GM12878 (cell line): ENCODE results near the gene AMMECR1. TPM values are rescaled to one million over a fixed set of nuclear protein-coding genes. Genes with fewer than 3 reads are reported as not detected.

Experiments
- ATAC-seq: fragments of 200-7000 bp; cut with Tn5 transposase; 3 replicates; pipeline ENCODE4 v1.9.1; 2020; ENCODE audit warnings: mild to moderate bottlenecking, moderate library complexity
- BruUV-seq: library from RNA; stranded (reverse); fragments of 400-500 nt; replicated peaks from 2 replicates; lab custom pipeline; 2021; lab: Mats Ljungman, UMichigan
- CTCF ChIA-PET: fragments of 300-600 bp; sonication (Branson Sonifier 250); formaldehyde crosslinking; extraction: SDS; loops from one replicate; lab custom pipeline; 2021; ENCODE audit warnings: inconsistent platforms; lab: Yijun Ruan, JAX
- POLR2A ChIA-PET: fragments of 350-600 bp; formaldehyde crosslinking; extraction: SDS; loops from one replicate; lab custom pipeline; 2021; ENCODE audit warnings: inconsistent platforms; lab: Charles Lee
- RAD21 ChIA-PET: fragments of 300-600 bp; sonication (Branson Sonifier 250); formaldehyde crosslinking; loops from one replicate; lab custom pipeline; 2023; ENCODE audit warnings: antibody characterized with exemption; ENCODE audit not compliant: unreplicated experiment; lab: Charles Lee
- SMC1A ChIA-PET: fragments of 300-600 bp; sonication (Branson Sonifier 250); formaldehyde crosslinking; loops from one replicate; lab custom pipeline; 2023; ENCODE audit not compliant: unreplicated experiment, uncharacterized antibody; lab: Charles Lee
- DNase-seq: peaks from one replicate; pipeline ENCODE4 v3.0.0-alpha.2; 2011; ENCODE audit warnings: low read depth, low spot score
- FAIRE-seq: peaks from 3 replicates; lab custom pipeline; 2011; peaks lifted over from hg19 to GRCh38; lab: Jason Lieb, UNC
- H2AFZ ChIP-seq: 2 replicates; pipeline ENCODE4 v1.6.0; 2011; ENCODE audit warnings: low read depth, low read length, control low read depth; ENCODE audit not compliant: control insufficient read depth
- H3K27ac ChIP-seq: 2 replicates; pipeline ENCODE4 v1.5.1; 2011; ENCODE audit warnings: control low read depth; ENCODE audit not compliant: control insufficient read depth, insufficient read depth
- H3K27me3 ChIP-seq, 2 experiments: replicated peaks in 1 of 2; 2 replicates each; pipeline versions ENCODE4 v1.6.0 to v1.6.1; 2011; ENCODE audit warnings: low read length in 1 of 2; ENCODE audit not compliant: control insufficient read depth in 2 of 2, insufficient read depth in 2 of 2
- H3K36me3 ChIP-seq, 2 experiments: 2 replicates each; pipeline ENCODE4 v1.5.1; 2011; ENCODE audit warnings: low read length in 1 of 2; ENCODE audit not compliant: control insufficient read depth in 2 of 2, insufficient read depth in 2 of 2
- H3K4me1 ChIP-seq: 2 replicates; pipeline ENCODE4 v1.6.1; 2011; ENCODE audit warnings: mild to moderate bottlenecking, low read length, moderate library complexity, mixed read lengths; ENCODE audit not compliant: control insufficient read depth, insufficient read depth
- H3K4me2 ChIP-seq: 2 replicates; pipeline ENCODE4 v1.6.0; 2011; ENCODE audit warnings: control low read depth; ENCODE audit not compliant: control insufficient read depth, insufficient read depth
- H3K4me3 ChIP-seq: fragments of 200-600 bp; sonication (generic); 2 replicates; pipeline ENCODE4 v1.5.1; 2016
- H3K79me2 ChIP-seq: 2 replicates; pipeline ENCODE4 v1.6.0; 2011; ENCODE audit warnings: low read length; ENCODE audit not compliant: control insufficient read depth, insufficient read depth
- H3K9ac ChIP-seq: 2 replicates; pipeline ENCODE4 v1.8.0; 2011; ENCODE audit warnings: low read length, control low read depth, mixed read lengths; ENCODE audit not compliant: control insufficient read depth, insufficient read depth
- H3K9me3 ChIP-seq: replicated peaks from 3 replicates; pipeline ENCODE4 v1.5.1; 2011; ENCODE audit warnings: mild to moderate bottlenecking, low read length; ENCODE audit not compliant: control insufficient read depth, insufficient read depth
- H4K20me1 ChIP-seq: 2 replicates; pipeline ENCODE4 v1.6.0; 2011; ENCODE audit not compliant: control insufficient read depth, insufficient read depth
- CHD4 ChIP-seq: fragments of 200-600 bp; sonication (generic); IDR thresholded peaks from 2 replicates; pipeline ENCODE4 v1.6.1; 2016; ENCODE audit warnings: mild to moderate bottlenecking
- CREM ChIP-seq: IDR thresholded peaks from 2 replicates; pipeline ENCODE4 v1.6.1; 2014; ENCODE audit warnings: antibody characterized with exemption, low read depth
- HDAC2 ChIP-seq: fragments of 200-600 bp; sonication (generic); IDR thresholded peaks from 2 replicates; pipeline ENCODE4 v1.6.1; 2017
- HDGF ChIP-seq: fragments of 450-650 bp; IDR thresholded peaks from 2 replicates; pipeline ENCODE4 v1.6.1; 2016; ENCODE audit warnings: antibody characterized with exemption
- JUND ChIP-seq: IDR thresholded peaks from 2 replicates; pipeline ENCODE4 v1.6.1; 2012; ENCODE audit warnings: low read depth, mild to moderate bottlenecking, low read length, improper control_type of control experiment, moderate library complexity
- SMAD5 ChIP-seq: IDR thresholded peaks from 2 replicates; pipeline ENCODE4 v1.6.1; 2016; ENCODE audit warnings: antibody characterized with exemption, low read depth
- SP1 ChIP-seq: IDR thresholded peaks from one replicate; pipeline ENCODE4 v1.6.1; 2011; ENCODE audit warnings: low read depth, low read length
- STAT1 ChIP-seq: fragments of 450-650 bp; conservative IDR thresholded peaks from 2 replicates; pipeline ENCODE4 v1.6.1; 2014; ENCODE audit warnings: antibody characterized with exemption, mild to moderate bottlenecking
- WGBS: methylation state at CpG from one replicate; pipeline ENCODE4 v1.1.6; 2016; ENCODE audit warnings: low lambda C conversion rate; ENCODE audit not compliant: insufficient replicate concordance, insufficient coverage; ENCODE audit errors: missing lambda C conversion rate; 5-methylcytosine and 5-hydroxymethylcytosine counted together
- in situ Hi-C: fragments of 300-500 bp; cut with MboI; formaldehyde crosslinking; loops from 9 replicates; pipeline ENCODE4 v1.14.3; 2018; ENCODE audit warnings: mixed read lengths
- intact Hi-C: fragments of 100-400 bp; cut with micrococcal nuclease; formaldehyde crosslinking; loops from one replicate; pipeline ENCODE4 v1.14.2; 2022; ENCODE audit not compliant: unreplicated experiment
- polyA plus RNA-seq, 11 experiments: library from polyadenylated mRNA; depleted of rRNA in 4 of 11; unstranded in 6 of 11; stranded (reverse) in 5 of 11; fragments of >200 nt; fragmentation: Nextera tagmentation in 4 of 11; fragmentation: Illumina TruSeq in 1 of 11; extraction: Ambion mirVana in 4 of 11; extraction: Trizol in 1 of 11; gene quantifications; 1 replicate in 1 of 11; 2 replicates in 10 of 11; pipeline versions ENCODE4 v1.2.1 to v1.2.3, GENCODE V29; 2011 to 2016; ENCODE audit warnings: inconsistent platforms in 2 of 11, missing spikeins in 2 of 11, low read depth in 1 of 11
- total RNA-seq, 4 experiments: library from RNA; depleted of rRNA in 3 of 4; stranded (reverse); fragments of >200 nt in 3 of 4; fragmentation: Illumina TruSeq in 1 of 4; extraction: Trizol in 1 of 4; gene quantifications; 2 replicates each; pipeline versions ENCODE4 v1.2.1 to v1.2.3, GENCODE V29; 2013 to 2021
- TF ChIP-seq, protein P1 (sequence below): fragments of 450-650 bp; IDR thresholded peaks from 2 replicates; pipeline ENCODE4 v1.6.1; 2016; ENCODE audit warnings: mild to moderate bottlenecking
- TF ChIP-seq, protein P2 (sequence below): fragments of 450-650 bp; IDR thresholded peaks from 2 replicates; pipeline ENCODE4 v1.6.1; 2017; ENCODE audit warnings: borderline replicate concordance
- TF ChIP-seq, protein P3 (sequence below): IDR thresholded peaks from 2 replicates; pipeline ENCODE4 v1.6.1; 2012; ENCODE audit warnings: low read depth, low read length, improper control_type of control experiment

Gene AMMECR1
- total and polyA plus RNA-seq, 10 of the 15 experiments (the other 5 are each of a cell fraction or from before 2014, with no cell fraction given), result 4.9 to 25.6 (median 10.7) TPM

DNA sequence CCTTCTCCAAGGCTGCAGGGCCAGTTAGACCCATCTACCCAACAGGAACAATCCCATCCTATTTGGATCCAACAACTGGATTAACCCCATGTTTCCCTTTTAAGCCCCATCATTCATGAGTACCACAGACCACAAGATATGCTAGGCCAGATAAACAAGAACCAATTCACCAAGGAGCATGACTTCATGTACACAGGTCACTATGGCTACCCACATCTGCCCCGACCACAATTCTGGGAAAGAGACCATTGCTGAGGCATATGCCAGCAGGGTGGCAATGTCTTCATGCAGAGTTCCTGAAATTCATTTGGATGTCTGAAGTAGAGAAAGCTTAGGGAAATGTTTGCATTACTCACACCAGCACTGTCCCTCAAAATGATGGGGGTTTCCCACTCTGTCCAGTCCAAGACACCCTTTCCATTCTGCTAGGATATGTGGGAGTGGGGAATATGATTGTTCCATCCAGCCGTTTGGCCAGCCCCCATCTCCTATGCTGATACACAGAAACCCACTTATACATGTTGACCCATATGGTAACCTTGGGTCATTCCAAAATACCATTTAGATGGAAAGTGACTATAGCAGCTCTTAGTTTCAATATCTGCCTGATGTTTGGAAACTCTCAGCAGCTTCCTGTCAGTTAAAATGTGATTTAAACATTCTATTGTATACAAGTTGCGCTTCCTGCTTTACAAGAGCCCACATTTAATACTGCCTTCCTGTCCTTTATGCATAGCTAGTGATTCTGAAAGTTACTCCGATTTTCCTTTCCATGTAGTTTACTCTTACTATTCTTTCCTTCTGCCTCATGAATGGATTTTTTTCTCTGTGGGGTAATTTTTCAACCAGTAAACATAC lies 129.0 kb downstream of the AMMECR1 start:
- ATAC-seq (no peak), FAIRE-seq (no peak), DNase-seq (no peak)
- TF ChIP-seq SP1, result no peak
- no peak for TF ChIP-seq CHD4
- RAD21 ChIA-PET, result no interaction called here
- POLR2A ChIA-PET, result no interaction called here
- Histone ChIP-seq H4K20me1 (no peaks in the 10 kb centered on the region; the same call in 1 of the 2 replicates), H3K27me3 (no peaks in the 10 kb centered on the region), H3K79me2 (no peaks in the 10 kb centered on the region), H3K36me3 (no peaks in the 10 kb centered on the region), H3K4me3 (no peak overlapping the region), H3K4me1 (no peaks in the 10 kb centered on the region), H3K27ac (no peak overlapping the region), H2AFZ (no peak overlapping the region), H3K9me3 (no peaks in the 10 kb centered on the region), H3K4me2 (no peak overlapping the region; the same call in 1 of the 2 replicates), H3K9ac (no peak overlapping the region)
- intact Hi-C loops, result no loop called here
- BruUV-seq, result no TSS peak
- SMC1A ChIA-PET, result interaction anchor here (1.3 kb wide), 1 partner anchor 14 kb away, joined by 3 read pairs; no protein-coding TSS in a partner anchor
- in situ Hi-C loops, result no loop called here
- CTCF ChIA-PET, result interaction anchor here (0.6 kb wide), 1 partner anchor 203 kb away, joined by 3 read pairs; no protein-coding TSS in a partner anchor
- WGBS, result 27% methylated on average over 4 of the region's 4 CpGs

- intact Hi-C loops, result no loop called here
- H3K36me3 ChIP-seq, result no peaks in the 10 kb centered on the region
- no peaks in the 10 kb centered on the region for H3K27me3 ChIP-seq
- ATAC-seq, result no peak
- no TSS peak for BruUV-seq
- H3K4me3 ChIP-seq, result no peak overlapping the region
- H3K9me3 ChIP-seq, result no peaks in the 10 kb centered on the region
- H4K20me1 ChIP-seq, result no peaks in the 10 kb centered on the region
- H3K9ac ChIP-seq, result no peak overlapping the region
- ChIA-PET CTCF (interaction anchor here (1.0 to 2.5 kb wide), 5 partner anchors 15 to 464 kb away, joined by 3 to 6 read pairs (median 3); no protein-coding TSS in a partner anchor), POLR2A (no interaction called here), SMC1A (interaction anchor here (1.3 to 1.5 kb wide), 3 partner anchors 12 to 128 kb away, joined by 3 to 4 read pairs (median 3); no protein-coding TSS in a partner anchor), RAD21 (no interaction called here)
- FAIRE-seq, result no peak
- no peak overlapping the region for H2AFZ ChIP-seq
- in situ Hi-C loops, result no loop called here
- H3K79me2 ChIP-seq, result no peaks in the 10 kb centered on the region
- WGBS, result 72% methylated on average over 2 of the region's 2 CpGs
- H3K27ac ChIP-seq, result no peak overlapping the region
- peaks cover 4% of the 10 kb centered on the region for H3K4me1 ChIP-seq
- DNase-seq, result no peak
- H3K4me2 ChIP-seq, result no peak overlapping the region
- TF ChIP-seq STAT1, result no peak
- TF ChIP-seq SMAD5, result no peak
- TF ChIP-seq, protein P1, sequence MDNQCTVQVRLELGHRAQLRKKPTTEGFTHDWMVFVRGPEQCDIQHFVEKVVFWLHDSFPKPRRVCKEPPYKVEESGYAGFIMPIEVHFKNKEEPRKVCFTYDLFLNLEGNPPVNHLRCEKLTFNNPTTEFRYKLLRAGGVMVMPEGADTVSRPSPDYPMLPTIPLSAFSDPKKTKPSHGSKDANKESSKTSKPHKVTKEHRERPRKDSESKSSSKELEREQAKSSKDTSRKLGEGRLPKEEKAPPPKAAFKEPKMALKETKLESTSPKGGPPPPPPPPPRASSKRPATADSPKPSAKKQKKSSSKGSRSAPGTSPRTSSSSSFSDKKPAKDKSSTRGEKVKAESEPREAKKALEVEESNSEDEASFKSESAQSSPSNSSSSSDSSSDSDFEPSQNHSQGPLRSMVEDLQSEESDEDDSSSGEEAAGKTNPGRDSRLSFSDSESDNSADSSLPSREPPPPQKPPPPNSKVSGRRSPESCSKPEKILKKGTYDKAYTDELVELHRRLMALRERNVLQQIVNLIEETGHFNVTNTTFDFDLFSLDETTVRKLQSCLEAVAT, result no peak
- TF ChIP-seq HDAC2, result no peak
- TF ChIP-seq, protein P2, sequence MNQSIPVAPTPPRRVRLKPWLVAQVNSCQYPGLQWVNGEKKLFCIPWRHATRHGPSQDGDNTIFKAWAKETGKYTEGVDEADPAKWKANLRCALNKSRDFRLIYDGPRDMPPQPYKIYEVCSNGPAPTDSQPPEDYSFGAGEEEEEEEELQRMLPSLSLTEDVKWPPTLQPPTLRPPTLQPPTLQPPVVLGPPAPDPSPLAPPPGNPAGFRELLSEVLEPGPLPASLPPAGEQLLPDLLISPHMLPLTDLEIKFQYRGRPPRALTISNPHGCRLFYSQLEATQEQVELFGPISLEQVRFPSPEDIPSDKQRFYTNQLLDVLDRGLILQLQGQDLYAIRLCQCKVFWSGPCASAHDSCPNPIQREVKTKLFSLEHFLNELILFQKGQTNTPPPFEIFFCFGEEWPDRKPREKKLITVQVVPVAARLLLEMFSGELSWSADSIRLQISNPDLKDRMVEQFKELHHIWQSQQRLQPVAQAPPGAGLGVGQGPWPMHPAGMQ, result no peak
- TF ChIP-seq, protein P3, sequence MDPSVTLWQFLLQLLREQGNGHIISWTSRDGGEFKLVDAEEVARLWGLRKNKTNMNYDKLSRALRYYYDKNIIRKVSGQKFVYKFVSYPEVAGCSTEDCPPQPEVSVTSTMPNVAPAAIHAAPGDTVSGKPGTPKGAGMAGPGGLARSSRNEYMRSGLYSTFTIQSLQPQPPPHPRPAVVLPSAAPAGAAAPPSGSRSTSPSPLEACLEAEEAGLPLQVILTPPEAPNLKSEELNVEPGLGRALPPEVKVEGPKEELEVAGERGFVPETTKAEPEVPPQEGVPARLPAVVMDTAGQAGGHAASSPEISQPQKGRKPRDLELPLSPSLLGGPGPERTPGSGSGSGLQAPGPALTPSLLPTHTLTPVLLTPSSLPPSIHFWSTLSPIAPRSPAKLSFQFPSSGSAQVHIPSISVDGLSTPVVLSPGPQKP, result no peak
- TF ChIP-seq CREM, result no peak
- TF ChIP-seq JUND, result no peak
- no peak for TF ChIP-seq HDGF
These were observed 134.6 kb downstream of the AMMECR1 start for GRCh38 chrX:110183314-110183713.
